ENCODE data around the gene UBE2J1. TPM values are rescaled to one million over a fixed set of nuclear protein-coding genes. Genes with fewer than 3 reads are reported as not detected.

The UBE2J1 gene
- total and polyA plus RNA-seq, 5 donors: 12.0 to 23.6 (median 15.1) TPM

DNA sequence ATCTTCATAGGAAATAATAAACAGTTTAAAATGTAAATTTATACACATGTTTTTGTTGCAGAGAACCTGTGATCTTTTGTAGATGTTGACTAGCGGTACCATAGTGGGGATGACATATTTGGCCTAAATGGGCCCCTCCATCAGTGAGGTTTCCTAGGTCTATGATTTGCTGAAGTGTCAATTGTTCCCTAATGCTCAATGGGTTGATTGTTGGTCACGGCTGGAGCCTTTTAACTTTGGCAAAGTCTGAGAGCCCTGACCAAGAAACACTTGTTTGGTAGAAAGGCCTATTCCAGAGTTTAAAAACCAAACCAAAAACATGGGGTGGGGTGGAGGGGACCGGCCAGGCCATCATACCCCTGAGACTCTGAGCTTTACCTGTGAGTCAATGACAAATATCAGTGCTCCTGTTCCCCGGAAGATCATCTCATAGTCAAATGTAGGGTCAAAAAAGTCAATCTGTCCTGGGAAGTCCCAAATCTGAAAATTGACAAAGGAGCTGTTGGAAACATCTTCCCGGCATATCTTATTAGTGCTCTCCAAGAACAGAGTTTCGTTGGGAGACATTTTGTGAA lies 34.5 kb upstream of the UBE2J1 start:
- no peak for ATAC-seq
- Histone ChIP-seq H3K9me3 (ENCODE audit: control insufficient read depth, low read length) (no peaks in the 10 kb centered on the region), H3K27ac (ENCODE audit: low read length) (no peak overlapping the region), H3K4me1 (ENCODE audit: control insufficient read depth, insufficient read depth, low read length) (no peaks in the 10 kb centered on the region), H3K27me3 (ENCODE audit: control insufficient read depth, insufficient read depth) (no peaks in the 10 kb centered on the region), H3K4me3 (ENCODE audit: low read length) (no peak overlapping the region)
- WGBS: 93% methylated on average over 6 of the region's 6 CpGs
- intact Hi-C loops (cut with DNase I): no loop called here
- DNase-seq: no peak

DNA sequence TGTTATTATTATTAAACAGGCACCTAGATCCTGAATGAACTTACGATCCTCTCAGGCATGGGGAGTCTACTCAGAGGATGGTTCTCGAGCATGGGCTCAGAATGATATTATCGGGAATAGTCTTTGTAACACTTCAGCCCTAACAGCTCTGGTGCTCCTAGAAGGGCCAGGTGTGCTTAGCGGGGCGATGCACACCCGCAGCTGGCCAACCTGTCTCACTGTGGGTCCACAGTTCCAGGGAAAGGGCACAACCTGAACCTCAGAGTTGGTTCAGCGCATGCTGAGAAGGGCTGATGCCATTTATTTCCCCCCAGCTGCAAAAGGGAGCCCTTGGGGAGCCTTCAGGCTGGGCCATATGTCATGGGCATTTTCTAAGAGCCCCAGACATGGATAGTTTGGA lies 33.3 kb upstream of the UBE2J1 start:
- WGBS: 96% methylated on average over 7 of the region's 7 CpGs
- ATAC-seq (no peak), DNase-seq (no peak)
- intact Hi-C loops (cut with DNase I): no loop called here
- Histone ChIP-seq H3K4me3 (ENCODE audit: low read length) (no peak overlapping the region), H3K27me3 (ENCODE audit: control insufficient read depth, insufficient read depth) (no peaks in the 10 kb centered on the region), H3K4me1 (ENCODE audit: control insufficient read depth, insufficient read depth, low read length) (peaks cover 1% of the 10 kb centered on the region), H3K9me3 (ENCODE audit: control insufficient read depth, low read length) (no peaks in the 10 kb centered on the region), H3K27ac (ENCODE audit: low read length) (no peak overlapping the region)

GRCh38 chr6:89385156-89385667 lies 32.7 kb upstream of the UBE2J1 start:
- intact Hi-C loops (cut with DNase I): no loop called here
- Histone ChIP-seq H3K9me3 (ENCODE audit: control insufficient read depth, low read length) (no peaks in the 10 kb centered on the region), H3K27ac (ENCODE audit: low read length) (no peak overlapping the region), H3K4me3 (ENCODE audit: low read length) (no peak overlapping the region), H3K4me1 (ENCODE audit: control insufficient read depth, insufficient read depth, low read length) (peaks cover 1% of the 10 kb centered on the region), H3K27me3 (ENCODE audit: control insufficient read depth, insufficient read depth) (no peaks in the 10 kb centered on the region)
- DNase-seq (no peak), ATAC-seq (no peak)
- WGBS: 73% methylated on average over 5 of the region's 5 CpGs

GRCh38 chr6:89381031-89381430 lies 28.5 kb upstream of the UBE2J1 start:
- H3K4me1 ChIP-seq (ENCODE audit: control insufficient read depth, insufficient read depth, low read length): peaks cover 1% of the 10 kb centered on the region
- ATAC-seq (no peak), DNase-seq (no peak)
- H3K9me3 ChIP-seq (ENCODE audit: control insufficient read depth, low read length): no peaks in the 10 kb centered on the region
- H3K27ac ChIP-seq (ENCODE audit: low read length): no peak overlapping the region
- no peak overlapping the region for H3K4me3 ChIP-seq (ENCODE audit: low read length)
- no peaks in the 10 kb centered on the region for H3K27me3 ChIP-seq (ENCODE audit: control insufficient read depth, insufficient read depth)
- WGBS: 85% methylated on average over 2 of the region's 2 CpGs
- intact Hi-C loops (cut with DNase I): no loop called here

DNA sequence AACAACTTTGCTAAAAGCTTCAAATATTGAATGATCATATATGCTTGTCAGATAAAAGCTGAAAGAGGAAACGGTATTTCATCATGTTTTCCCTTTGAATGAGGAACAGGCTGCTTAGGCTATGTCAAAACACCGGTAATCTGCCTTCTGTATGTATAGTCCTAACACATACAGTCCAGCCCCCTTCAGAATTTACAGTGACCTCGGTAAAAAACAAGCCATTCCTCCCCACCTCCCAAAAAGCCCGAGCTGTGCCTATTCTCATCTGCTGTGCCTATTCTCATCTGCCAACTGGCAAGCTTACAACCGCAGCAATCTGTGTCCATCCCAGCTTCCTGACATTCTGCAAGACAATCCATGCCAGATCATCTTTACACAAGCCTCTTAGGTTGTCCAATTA lies 26.8 kb upstream of the UBE2J1 start:
- intact Hi-C loops (cut with DNase I): no loop called here

GRCh38 chr6:89378628-89379027 lies 26.1 kb upstream of the UBE2J1 start:
- Histone ChIP-seq H3K27ac (ENCODE audit: low read length) (peak overlapping the region; percentile 32), H3K9me3 (ENCODE audit: control insufficient read depth, low read length) (no peaks in the 10 kb centered on the region), H3K27me3 (ENCODE audit: control insufficient read depth, insufficient read depth) (no peaks in the 10 kb centered on the region), H3K4me3 (ENCODE audit: low read length) (no peak overlapping the region), H3K4me1 (ENCODE audit: control insufficient read depth, insufficient read depth, low read length) (peaks cover 4% of the 10 kb centered on the region)
- DNase-seq (no peak), ATAC-seq (peak in 1 of 2 donors; percentile 23)
- intact Hi-C loops (cut with DNase I): no loop called here
- 82% methylated on average over 4 of the region's 4 CpGs for WGBS

More for the DNA sequence above, 26.8 kb upstream of the UBE2J1 start:
- no peak for DNase-seq
- H3K27me3 ChIP-seq (ENCODE audit: control insufficient read depth, insufficient read depth): no peaks in the 10 kb centered on the region
- no peak overlapping the region for H3K27ac ChIP-seq (ENCODE audit: low read length)
- WGBS: 29% methylated on average over 5 of the region's 5 CpGs
- no peaks in the 10 kb centered on the region for H3K9me3 ChIP-seq (ENCODE audit: control insufficient read depth, low read length)
- ATAC-seq: peak; percentile 53 to 75
- peaks cover 4% of the 10 kb centered on the region for H3K4me1 ChIP-seq (ENCODE audit: control insufficient read depth, insufficient read depth, low read length)
- no peak overlapping the region for H3K4me3 ChIP-seq (ENCODE audit: low read length)

GRCh38 chr6:89375427-89376267 lies 23.1 kb upstream of the UBE2J1 start:
- intact Hi-C loops (cut with DNase I): no loop called here

DNA sequence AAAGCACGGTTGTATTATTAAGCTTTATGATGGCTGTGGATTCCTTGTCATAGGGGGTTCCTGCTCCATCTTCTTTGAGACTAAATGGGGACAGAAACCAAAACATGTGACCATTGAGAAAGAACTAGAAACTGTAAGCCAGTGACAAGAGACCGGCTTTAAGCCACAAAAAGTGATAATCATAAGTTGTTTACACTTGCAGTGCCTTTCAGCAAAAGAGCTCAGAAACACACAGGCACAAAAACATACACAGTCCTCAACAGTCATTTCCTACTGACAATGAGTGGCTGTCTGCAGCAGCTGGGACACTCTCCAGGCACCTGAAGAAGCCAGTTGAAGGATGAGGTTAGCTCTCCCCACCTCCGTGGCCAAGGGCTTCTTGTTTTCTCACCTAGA lies 20.0 kb upstream of the UBE2J1 start:
- no peak overlapping the region for H3K27ac ChIP-seq (ENCODE audit: low read length)
- peaks cover 3% of the 10 kb centered on the region for H3K4me1 ChIP-seq (ENCODE audit: control insufficient read depth, insufficient read depth, low read length)
- H3K9me3 ChIP-seq (ENCODE audit: control insufficient read depth, low read length): no peaks in the 10 kb centered on the region
- ATAC-seq (no peak), DNase-seq (no peak)
- no peak overlapping the region for H3K4me3 ChIP-seq (ENCODE audit: low read length)
- WGBS: 50% methylated on average over 3 of the region's 3 CpGs
- intact Hi-C loops (cut with DNase I): no loop called here
- H3K27me3 ChIP-seq (ENCODE audit: control insufficient read depth, insufficient read depth): no peaks in the 10 kb centered on the region

More at GRCh38 chr6:89375427-89376267, 23.1 kb upstream of the UBE2J1 start:
- Histone ChIP-seq H3K27me3 (ENCODE audit: control insufficient read depth, insufficient read depth) (no peaks in the 10 kb centered on the region), H3K4me1 (ENCODE audit: control insufficient read depth, insufficient read depth, low read length) (peaks cover 3% of the 10 kb centered on the region), H3K27ac (ENCODE audit: low read length) (no peak overlapping the region), H3K9me3 (ENCODE audit: control insufficient read depth, low read length) (no peaks in the 10 kb centered on the region), H3K4me3 (ENCODE audit: low read length) (no peak overlapping the region)
- DNase-seq (peak in 1 of 3 donors; percentile 49), ATAC-seq (peak; percentile 32 to 53)
- WGBS: 72% methylated on average over 6 of the region's 6 CpGs

DNA sequence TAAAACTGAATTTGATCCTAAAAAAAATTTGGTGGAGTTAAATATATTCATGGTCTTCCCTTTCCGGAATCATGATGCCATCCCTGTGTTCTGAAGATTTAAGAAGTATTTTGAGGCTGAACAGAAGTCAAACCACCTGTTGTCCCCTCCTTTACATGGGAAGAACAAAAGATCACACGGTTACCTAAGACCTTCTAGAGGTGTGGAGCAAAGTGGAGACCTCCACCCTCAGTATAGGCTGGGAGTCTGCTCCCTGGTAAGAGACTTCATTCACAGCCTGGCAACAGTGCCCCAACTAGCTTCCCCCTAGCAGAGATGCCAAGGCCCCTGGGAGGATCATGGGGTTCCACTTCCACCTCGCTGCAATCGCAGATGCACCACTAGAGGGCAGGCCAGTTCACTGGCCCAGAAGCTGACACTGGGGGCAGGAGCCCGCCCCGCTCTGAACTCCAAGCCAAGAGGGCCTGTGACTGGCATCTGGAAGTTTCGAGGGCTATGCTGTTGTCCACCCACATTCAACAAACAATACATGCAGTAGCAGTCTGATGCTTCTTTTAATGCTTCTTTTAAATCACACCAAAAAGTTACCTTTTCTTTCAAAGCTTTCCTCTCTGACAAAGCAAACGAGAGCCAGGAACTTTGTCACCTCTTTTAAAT lies 19.5 kb upstream of the UBE2J1 start:
- no peak overlapping the region for H3K4me3 ChIP-seq (ENCODE audit: low read length)
- H3K9me3 ChIP-seq (ENCODE audit: control insufficient read depth, low read length): no peaks in the 10 kb centered on the region
- H3K4me1 ChIP-seq (ENCODE audit: control insufficient read depth, insufficient read depth, low read length): peaks cover 3% of the 10 kb centered on the region
- WGBS: 29% methylated on average over 8 of the region's 8 CpGs
- ATAC-seq: peak; percentile 85 to 93
- no peaks in the 10 kb centered on the region for H3K27me3 ChIP-seq (ENCODE audit: control insufficient read depth, insufficient read depth)
- peak; percentile 75 to 90 (median 90) for DNase-seq
- intact Hi-C loops (cut with DNase I): no loop called here
- no peak overlapping the region for H3K27ac ChIP-seq (ENCODE audit: low read length)

- Histone ChIP-seq H3K27me3 (ENCODE audit: control insufficient read depth, insufficient read depth) (no peaks in the 10 kb centered on the region), H3K9me3 (ENCODE audit: control insufficient read depth, low read length) (no peaks in the 10 kb centered on the region), H3K4me3 (ENCODE audit: low read length) (no peak overlapping the region), H3K27ac (ENCODE audit: low read length) (no peak overlapping the region), H3K4me1 (ENCODE audit: control insufficient read depth, insufficient read depth, low read length) (no peaks in the 10 kb centered on the region)
- intact Hi-C loops (cut with DNase I): loop anchor here in 2 of 4 donors (5.0 to 10.0 kb wide), 2 partner anchors 54 to 57 kb away; partner anchors contain the start of gene GABRR2 (in 1 of the 2)
- DNase-seq (peak; percentile 61 to 86 (median 78)), ATAC-seq (peak; percentile 82 to 83)
- WGBS: 3% methylated on average over 7 of the region's 7 CpGs
Measured at GRCh38 chr6:89368999-89369398, 16.5 kb upstream of the UBE2J1 start.

- DNase-seq: peak; percentile 61 to 84 (median 62)
- no peak overlapping the region for H3K4me3 ChIP-seq (ENCODE audit: low read length)
- no peaks in the 10 kb centered on the region for H3K27me3 ChIP-seq (ENCODE audit: control insufficient read depth, insufficient read depth)
- WGBS: 35% methylated on average over 6 of the region's 6 CpGs
- H3K27ac ChIP-seq (ENCODE audit: low read length): no peak overlapping the region
- peak; percentile 59 to 60 for ATAC-seq
- intact Hi-C loops (cut with DNase I): loop anchor here in 2 of 4 donors (5.0 to 10.0 kb wide), 2 partner anchors 53 to 56 kb away; partner anchors contain the start of gene GABRR2 (in 1 of the 2)
- H3K9me3 ChIP-seq (ENCODE audit: control insufficient read depth, low read length): no peaks in the 10 kb centered on the region
- no peaks in the 10 kb centered on the region for H3K4me1 ChIP-seq (ENCODE audit: control insufficient read depth, insufficient read depth, low read length)
Measured at GRCh38 chr6:89368107-89368506, 15.6 kb upstream of the UBE2J1 start.

Data from right cardiac atrium (tissue), 5 donors.